HepG2 (cell line): Measurements from ENCODE around the gene DNAJA3. TPM values are rescaled to one million over a fixed set of nuclear protein-coding genes. Genes with fewer than 3 reads are reported as not detected.

Experiments
- DNMT1 ChIP-seq: sonication (generic); formaldehyde crosslinking; IDR thresholded peaks from 2 replicates; pipeline ENCODE4 v1.5.1; 2020; ENCODE audit warnings: mild to moderate bottlenecking, missing genetic modification reagents
- ELF1 ChIP-seq: sonication (generic); formaldehyde crosslinking; IDR thresholded peaks from 2 replicates; pipeline ENCODE4 v1.4.0; 2020; ENCODE audit warnings: missing genetic modification reagents
- HOXA3 ChIP-seq: sonication (generic); formaldehyde crosslinking; IDR thresholded peaks from 2 replicates; pipeline ENCODE4 v1.5.0; 2020; ENCODE audit warnings: missing genetic modification reagents
- KDM1A ChIP-seq: IDR thresholded peaks from 2 replicates; pipeline ENCODE4 v1.6.1; 2016; ENCODE audit warnings: missing compliant biosample characterization
- MYPOP ChIP-seq: sonication (generic); formaldehyde crosslinking; IDR thresholded peaks from 2 replicates; pipeline ENCODE4 v1.8.1; 2023; ENCODE audit warnings: mild to moderate bottlenecking, moderate library complexity, missing genetic modification reagents
- MZF1 ChIP-seq: sonication (generic); formaldehyde crosslinking; IDR thresholded peaks from 2 replicates; pipeline ENCODE4 v1.8.1; 2023; ENCODE audit warnings: mild to moderate bottlenecking, missing genetic modification reagents, borderline replicate concordance
- NAIF1 ChIP-seq: sonication (generic); formaldehyde crosslinking; IDR thresholded peaks from 2 replicates; pipeline ENCODE4 v1.5.0; 2020; ENCODE audit warnings: mild to moderate bottlenecking, missing genetic modification reagents, borderline replicate concordance
- NFIB ChIP-seq: sonication (generic); formaldehyde crosslinking; IDR thresholded peaks from 2 replicates; pipeline ENCODE4 v1.9.0; 2021; ENCODE audit warnings: missing genetic modification reagents, mild to moderate bottlenecking, borderline replicate concordance
- PHF20 ChIP-seq: sonication (generic); formaldehyde crosslinking; IDR thresholded peaks from 2 replicates; pipeline ENCODE4 v1.5.0; 2020; ENCODE audit warnings: mild to moderate bottlenecking, missing genetic modification reagents
- SNRNP70 ChIP-seq: fragments of 200-400 bp; formaldehyde crosslinking; IDR thresholded peaks from 2 replicates; pipeline ENCODE4 v1.6.1; 2017; ENCODE audit warnings: mild to moderate bottlenecking, low read depth, low read length, moderate library complexity
- ZNF441 ChIP-seq: sonication (generic); formaldehyde crosslinking; IDR thresholded peaks from 2 replicates; pipeline ENCODE4 v1.7.0; 2021; ENCODE audit warnings: missing genetic modification reagents, borderline replicate concordance
- ZNF570 ChIP-seq: sonication (generic); formaldehyde crosslinking; IDR thresholded peaks from 2 replicates; pipeline ENCODE4 v1.4.0; 2020; ENCODE audit warnings: mild to moderate bottlenecking, missing genetic modification reagents, borderline replicate concordance
- ZNF777 ChIP-seq: sonication (generic); formaldehyde crosslinking; IDR thresholded peaks from 2 replicates; pipeline ENCODE4 v1.4.0; 2020; ENCODE audit warnings: missing genetic modification reagents
- ZSCAN22 ChIP-seq: sonication (generic); formaldehyde crosslinking; IDR thresholded peaks from 2 replicates; pipeline ENCODE4 v1.4.0; 2020; ENCODE audit warnings: mild to moderate bottlenecking, missing genetic modification reagents
- polyA plus RNA-seq, 8 experiments: library from polyadenylated mRNA; depleted of rRNA in 3 of 8; stranded (reverse) in 7 of 8; unstranded in 1 of 8; fragments of >200 nt; fragmentation: Illumina TruSeq in 4 of 8; extraction: Trizol in 4 of 8; gene quantifications; 2 replicates each; pipeline versions ENCODE4 v1.2.1 to v1.2.3, GENCODE V29; 2011 to 2016; ENCODE audit warnings: low read depth in 4 of 8, missing spikeins in 1 of 8, mixed read lengths in 1 of 8; ENCODE audit not compliant: insufficient read depth in 1 of 8
- total RNA-seq, 5 experiments: library from RNA; depleted of rRNA; stranded (reverse); fragments of >200 nt; fragmentation: Illumina TruSeq; extraction: Trizol; gene quantifications; 2 replicates each; pipeline ENCODE4 v1.2.3, GENCODE V29; 2016; ENCODE audit warnings: low read depth in 1 of 5
- TF ChIP-seq, protein P1 (sequence below), 2 experiments: sonication (generic) in 1 of 2; formaldehyde crosslinking in 1 of 2; IDR thresholded peaks; 2 replicates each; pipeline versions ENCODE4 v1.5.1 to v1.6.1; 2011 to 2020; ENCODE audit warnings: borderline replicate concordance in 1 of 2, low read depth in 1 of 2, low read length in 1 of 2, mild to moderate bottlenecking in 1 of 2, missing genetic modification reagents in 1 of 2, moderate library complexity in 1 of 2
- TF ChIP-seq, protein P2 (sequence below): sonication (generic); formaldehyde crosslinking; IDR thresholded peaks from 2 replicates; pipeline ENCODE4 v1.4.0; 2020; ENCODE audit warnings: mild to moderate bottlenecking, missing genetic modification reagents
- TF ChIP-seq, protein P3 (sequence below): sonication (generic); formaldehyde crosslinking; IDR thresholded peaks from 2 replicates; pipeline ENCODE4 v1.8.0; 2022; ENCODE audit warnings: missing genetic modification reagents, low read depth, mild to moderate bottlenecking, borderline replicate concordance

The DNAJA3 gene
- total and polyA plus RNA-seq, 2 of the 13 experiments (the other 11 are each of a cell fraction or from before 2014, with no cell fraction given), result 77.0 to 83.3 TPM

- TF ChIP-seq ZNF441, result no peak
- TF ChIP-seq, protein P1, sequence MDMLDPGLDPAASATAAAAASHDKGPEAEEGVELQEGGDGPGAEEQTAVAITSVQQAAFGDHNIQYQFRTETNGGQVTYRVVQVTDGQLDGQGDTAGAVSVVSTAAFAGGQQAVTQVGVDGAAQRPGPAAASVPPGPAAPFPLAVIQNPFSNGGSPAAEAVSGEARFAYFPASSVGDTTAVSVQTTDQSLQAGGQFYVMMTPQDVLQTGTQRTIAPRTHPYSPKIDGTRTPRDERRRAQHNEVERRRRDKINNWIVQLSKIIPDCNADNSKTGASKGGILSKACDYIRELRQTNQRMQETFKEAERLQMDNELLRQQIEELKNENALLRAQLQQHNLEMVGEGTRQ (IDR thresholded peaks at IDR 0.05; ENCODE audit: low read depth, low read length), result no peak
- TF ChIP-seq, protein P1 (CRISPR knock-in tag; IDR thresholded peaks at IDR 0.05; ENCODE audit: borderline replicate concordance), result peak; percentile 49; the same call in 1 of the 2 replicates
- TF ChIP-seq DNMT1 (CRISPR knock-in tag), result 0 out of 2 replicates have a peak, but pooled peaks have one; percentile 46
- TF ChIP-seq MZF1, result no peak
- TF ChIP-seq MYPOP (CRISPR knock-in tag), result peak; percentile 54; the same call in 1 of the 2 replicates
- peak; percentile 71 for TF ChIP-seq HOXA3 (CRISPR knock-in tag)
- 0 out of 2 replicates have a peak, but pooled peaks have one; percentile 17 for TF ChIP-seq ZNF777 (CRISPR knock-in tag)
- peak; percentile 97 for TF ChIP-seq ELF1 (CRISPR knock-in tag)
- TF ChIP-seq, protein P2, sequence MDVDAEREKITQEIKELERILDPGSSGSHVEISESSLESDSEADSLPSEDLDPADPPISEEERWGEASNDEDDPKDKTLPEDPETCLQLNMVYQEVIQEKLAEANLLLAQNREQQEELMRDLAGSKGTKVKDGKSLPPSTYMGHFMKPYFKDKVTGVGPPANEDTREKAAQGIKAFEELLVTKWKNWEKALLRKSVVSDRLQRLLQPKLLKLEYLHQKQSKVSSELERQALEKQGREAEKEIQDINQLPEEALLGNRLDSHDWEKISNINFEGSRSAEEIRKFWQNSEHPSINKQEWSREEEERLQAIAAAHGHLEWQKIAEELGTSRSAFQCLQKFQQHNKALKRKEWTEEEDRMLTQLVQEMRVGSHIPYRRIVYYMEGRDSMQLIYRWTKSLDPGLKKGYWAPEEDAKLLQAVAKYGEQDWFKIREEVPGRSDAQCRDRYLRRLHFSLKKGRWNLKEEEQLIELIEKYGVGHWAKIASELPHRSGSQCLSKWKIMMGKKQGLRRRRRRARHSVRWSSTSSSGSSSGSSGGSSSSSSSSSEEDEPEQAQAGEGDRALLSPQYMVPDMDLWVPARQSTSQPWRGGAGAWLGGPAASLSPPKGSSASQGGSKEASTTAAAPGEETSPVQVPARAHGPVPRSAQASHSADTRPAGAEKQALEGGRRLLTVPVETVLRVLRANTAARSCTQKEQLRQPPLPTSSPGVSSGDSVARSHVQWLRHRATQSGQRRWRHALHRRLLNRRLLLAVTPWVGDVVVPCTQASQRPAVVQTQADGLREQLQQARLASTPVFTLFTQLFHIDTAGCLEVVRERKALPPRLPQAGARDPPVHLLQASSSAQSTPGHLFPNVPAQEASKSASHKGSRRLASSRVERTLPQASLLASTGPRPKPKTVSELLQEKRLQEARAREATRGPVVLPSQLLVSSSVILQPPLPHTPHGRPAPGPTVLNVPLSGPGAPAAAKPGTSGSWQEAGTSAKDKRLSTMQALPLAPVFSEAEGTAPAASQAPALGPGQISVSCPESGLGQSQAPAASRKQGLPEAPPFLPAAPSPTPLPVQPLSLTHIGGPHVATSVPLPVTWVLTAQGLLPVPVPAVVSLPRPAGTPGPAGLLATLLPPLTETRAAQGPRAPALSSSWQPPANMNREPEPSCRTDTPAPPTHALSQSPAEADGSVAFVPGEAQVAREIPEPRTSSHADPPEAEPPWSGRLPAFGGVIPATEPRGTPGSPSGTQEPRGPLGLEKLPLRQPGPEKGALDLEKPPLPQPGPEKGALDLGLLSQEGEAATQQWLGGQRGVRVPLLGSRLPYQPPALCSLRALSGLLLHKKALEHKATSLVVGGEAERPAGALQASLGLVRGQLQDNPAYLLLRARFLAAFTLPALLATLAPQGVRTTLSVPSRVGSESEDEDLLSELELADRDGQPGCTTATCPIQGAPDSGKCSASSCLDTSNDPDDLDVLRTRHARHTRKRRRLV (CRISPR knock-in tag), result no peak
- no peak for TF ChIP-seq ZSCAN22 (CRISPR knock-in tag)
- TF ChIP-seq NFIB, result no peak
- TF ChIP-seq SNRNP70, result no peak
- TF ChIP-seq, protein P3, sequence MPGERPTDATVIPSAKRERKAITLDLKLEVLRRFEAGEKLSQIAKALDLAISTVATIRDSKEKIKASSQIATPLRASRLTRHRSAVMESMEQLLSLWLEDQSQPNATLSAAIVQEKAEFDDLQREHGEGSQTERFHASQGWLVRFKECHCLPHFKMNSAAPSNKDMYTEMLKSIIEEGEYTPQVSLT, result no peak
- TF ChIP-seq PHF20 (CRISPR knock-in tag), result peak; percentile 57; the same call in 1 of the 2 replicates
- TF ChIP-seq ZNF570, result no peak
- 0 out of 2 replicates have a peak, but pooled peaks have one; percentile 34 for TF ChIP-seq NAIF1 (CRISPR knock-in tag)
- TF ChIP-seq KDM1A (CRISPR knock-in tag), result no peak
Observed at GRCh38 chr16:4474192-4474961, 48.7 kb downstream of the DNAJA3 start, which contains the start of gene NMRAL1 (continued).
